Measurements from ENCODE around the gene PRDM5. TPM values are rescaled to one million over a fixed set of nuclear protein-coding genes. Genes with fewer than 3 reads are reported as not detected.

PRDM5 gene
- total and polyA plus RNA-seq, 9 of the 15 experiments (the other 6 are each of a cell fraction or from before 2014, with no cell fraction given), result not detected

DNA sequence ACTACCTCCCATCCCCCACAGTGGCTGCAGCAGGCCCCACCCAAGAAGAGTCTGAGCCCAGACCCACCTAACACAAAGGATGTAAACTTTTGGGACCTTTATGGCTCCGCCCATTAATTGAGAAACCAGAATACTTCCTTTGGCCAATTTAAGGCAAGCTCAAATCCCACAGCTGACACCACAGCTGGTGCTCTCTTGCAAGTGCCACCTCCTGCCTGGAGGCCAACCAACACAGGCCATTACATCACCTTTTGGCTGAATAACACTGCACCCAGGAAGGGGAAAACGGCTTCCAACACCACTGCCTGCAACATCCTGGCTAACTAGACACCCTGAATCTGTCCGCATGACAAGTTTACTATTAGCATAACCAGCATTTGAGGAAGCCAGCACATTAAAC, 248.8 kb downstream of the PRDM5 start:
- H3K79me2 ChIP-seq (ENCODE audit: control insufficient read depth, insufficient read depth, low read length), result no peaks in the 10 kb centered on the region
- intact Hi-C loops (cut with micrococcal nuclease), result loop anchor here (2.0 kb wide), 1 partner anchor 33 kb away; no protein-coding TSS in a partner anchor
- ATAC-seq (no peak), FAIRE-seq (no peak), DNase-seq (ENCODE audit: extremely low read depth in 1 of 4, low spot score in 3 of 4) (no peak)
- CTCF ChIA-PET (ENCODE audit: low intra/inter-chr PET ratio), result no interaction called here
- H3K9me3 ChIP-seq (replicated peaks; ENCODE audit: control insufficient read depth, insufficient read depth, low read depth, low read length), result no peaks in the 10 kb centered on the region; the same call in 1 of the 2 replicates
- H3K4me1 ChIP-seq (replicated peaks in 1 of 2; ENCODE audit: control insufficient read depth in 2 of 2, insufficient read depth in 2 of 2, low read length in 2 of 2), result no peaks in the 10 kb centered on the region
- BruUV-seq (replicated peaks), result no TSS peak
- no peaks in the 10 kb centered on the region for H3K27me3 ChIP-seq (ENCODE audit: control insufficient read depth in 2 of 2, insufficient read depth in 2 of 2, low read length in 2 of 2)
- H3K4me2 ChIP-seq (ENCODE audit: insufficient read depth, low read length), result no peak overlapping the region
- no peaks in the 10 kb centered on the region for H3K36me3 ChIP-seq (ENCODE audit: control insufficient read depth, insufficient read depth, low read length)
- in situ Hi-C loops (cut with MboI), result no loop called here
- POLR2A ChIA-PET, result interaction anchor here (0.6 kb wide), 1 partner anchor 375 kb away, joined by 3 read pairs; no protein-coding TSS in a partner anchor
- no peak overlapping the region for H3K4me3 ChIP-seq
- H3K27ac ChIP-seq (ENCODE audit: extremely low read depth, low read depth, low read length), result no peak overlapping the region
- H4K20me1 ChIP-seq (replicated peaks; ENCODE audit: control insufficient read depth, insufficient read depth, low read length), result no peaks in the 10 kb centered on the region
- no peak overlapping the region for H2AFZ ChIP-seq (ENCODE audit: low read depth, low read length)
- 0% methylated on average over 3 of the region's 3 CpGs for WGBS (ENCODE audit: insufficient coverage, low coverage, missing lambda C conversion rate)
- no peak overlapping the region for H3K9ac ChIP-seq (ENCODE audit: insufficient read depth in 1 of 2, low read depth in 2 of 2, low read length in 2 of 2)
- H3K9me1 ChIP-seq (ENCODE audit: control insufficient read depth, insufficient read depth, low read length), result no peaks in the 10 kb centered on the region
- TF ChIP-seq NONO (IDR thresholded peaks at IDR 0.05; ENCODE audit: low read depth in 2 of 2, low read length in 1 of 2), result no peak
- TF ChIP-seq, protein P1, sequence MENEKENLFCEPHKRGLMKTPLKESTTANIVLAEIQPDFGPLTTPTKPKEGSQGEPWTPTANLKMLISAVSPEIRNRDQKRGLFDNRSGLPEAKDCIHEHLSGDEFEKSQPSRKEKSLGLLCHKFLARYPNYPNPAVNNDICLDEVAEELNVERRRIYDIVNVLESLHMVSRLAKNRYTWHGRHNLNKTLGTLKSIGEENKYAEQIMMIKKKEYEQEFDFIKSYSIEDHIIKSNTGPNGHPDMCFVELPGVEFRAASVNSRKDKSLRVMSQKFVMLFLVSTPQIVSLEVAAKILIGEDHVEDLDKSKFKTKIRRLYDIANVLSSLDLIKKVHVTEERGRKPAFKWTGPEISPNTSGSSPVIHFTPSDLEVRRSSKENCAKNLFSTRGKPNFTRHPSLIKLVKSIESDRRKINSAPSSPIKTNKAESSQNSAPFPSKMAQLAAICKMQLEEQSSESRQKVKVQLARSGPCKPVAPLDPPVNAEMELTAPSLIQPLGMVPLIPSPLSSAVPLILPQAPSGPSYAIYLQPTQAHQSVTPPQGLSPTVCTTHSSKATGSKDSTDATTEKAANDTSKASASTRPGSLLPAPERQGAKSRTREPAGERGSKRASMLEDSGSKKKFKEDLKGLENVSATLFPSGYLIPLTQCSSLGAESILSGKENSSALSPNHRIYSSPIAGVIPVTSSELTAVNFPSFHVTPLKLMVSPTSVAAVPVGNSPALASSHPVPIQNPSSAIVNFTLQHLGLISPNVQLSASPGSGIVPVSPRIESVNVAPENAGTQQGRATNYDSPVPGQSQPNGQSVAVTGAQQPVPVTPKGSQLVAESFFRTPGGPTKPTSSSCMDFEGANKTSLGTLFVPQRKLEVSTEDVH (IDR thresholded peaks at IDR 0.05; ENCODE audit: low read depth, partially characterized antibody), result no peak
- no peak for TF ChIP-seq FOXK2 (conservative IDR thresholded peaks at IDR 0.05 in 1 of 2, IDR thresholded peaks at IDR 0.05 in 1 of 2; ENCODE audit: low read depth in 2 of 2)
- no peak for TF ChIP-seq ZNF347 (CRISPR knock-in tag; IDR thresholded peaks at IDR 0.05; ENCODE audit: low read depth)
- no peak for TF ChIP-seq ZKSCAN3 (CRISPR knock-in tag; IDR thresholded peaks at IDR 0.05)
- no peak for TF ChIP-seq RBM25 (IDR thresholded peaks at IDR 0.05; ENCODE audit: low read depth, low read length, severe bottlenecking)
- TF ChIP-seq CREBBP (IDR thresholded peaks at IDR 0.05; ENCODE audit: low read depth, low read length), result no peak
- no peak for TF ChIP-seq ILK (tag; IDR thresholded peaks at IDR 0.05; ENCODE audit: borderline replicate concordance, low read depth)
- TF ChIP-seq MAFK (IDR thresholded peaks at IDR 0.05; ENCODE audit: low read length), result no peak
- TF ChIP-seq, protein P2, sequence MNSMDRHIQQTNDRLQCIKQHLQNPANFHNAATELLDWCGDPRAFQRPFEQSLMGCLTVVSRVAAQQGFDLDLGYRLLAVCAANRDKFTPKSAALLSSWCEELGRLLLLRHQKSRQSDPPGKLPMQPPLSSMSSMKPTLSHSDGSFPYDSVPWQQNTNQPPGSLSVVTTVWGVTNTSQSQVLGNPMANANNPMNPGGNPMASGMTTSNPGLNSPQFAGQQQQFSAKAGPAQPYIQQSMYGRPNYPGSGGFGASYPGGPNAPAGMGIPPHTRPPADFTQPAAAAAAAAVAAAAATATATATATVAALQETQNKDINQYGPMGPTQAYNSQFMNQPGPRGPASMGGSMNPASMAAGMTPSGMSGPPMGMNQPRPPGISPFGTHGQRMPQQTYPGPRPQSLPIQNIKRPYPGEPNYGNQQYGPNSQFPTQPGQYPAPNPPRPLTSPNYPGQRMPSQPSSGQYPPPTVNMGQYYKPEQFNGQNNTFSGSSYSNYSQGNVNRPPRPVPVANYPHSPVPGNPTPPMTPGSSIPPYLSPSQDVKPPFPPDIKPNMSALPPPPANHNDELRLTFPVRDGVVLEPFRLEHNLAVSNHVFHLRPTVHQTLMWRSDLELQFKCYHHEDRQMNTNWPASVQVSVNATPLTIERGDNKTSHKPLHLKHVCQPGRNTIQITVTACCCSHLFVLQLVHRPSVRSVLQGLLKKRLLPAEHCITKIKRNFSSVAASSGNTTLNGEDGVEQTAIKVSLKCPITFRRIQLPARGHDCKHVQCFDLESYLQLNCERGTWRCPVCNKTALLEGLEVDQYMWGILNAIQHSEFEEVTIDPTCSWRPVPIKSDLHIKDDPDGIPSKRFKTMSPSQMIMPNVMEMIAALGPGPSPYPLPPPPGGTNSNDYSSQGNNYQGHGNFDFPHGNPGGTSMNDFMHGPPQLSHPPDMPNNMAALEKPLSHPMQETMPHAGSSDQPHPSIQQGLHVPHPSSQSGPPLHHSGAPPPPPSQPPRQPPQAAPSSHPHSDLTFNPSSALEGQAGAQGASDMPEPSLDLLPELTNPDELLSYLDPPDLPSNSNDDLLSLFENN (IDR thresholded peaks at IDR 0.05; ENCODE audit: low read depth in 2 of 2, low read length in 2 of 2), result no peak
- TF ChIP-seq KAT7 (CRISPR knock-in tag; IDR thresholded peaks at IDR 0.05; ENCODE audit: borderline replicate concordance), result no peak
- TF ChIP-seq, protein P3, sequence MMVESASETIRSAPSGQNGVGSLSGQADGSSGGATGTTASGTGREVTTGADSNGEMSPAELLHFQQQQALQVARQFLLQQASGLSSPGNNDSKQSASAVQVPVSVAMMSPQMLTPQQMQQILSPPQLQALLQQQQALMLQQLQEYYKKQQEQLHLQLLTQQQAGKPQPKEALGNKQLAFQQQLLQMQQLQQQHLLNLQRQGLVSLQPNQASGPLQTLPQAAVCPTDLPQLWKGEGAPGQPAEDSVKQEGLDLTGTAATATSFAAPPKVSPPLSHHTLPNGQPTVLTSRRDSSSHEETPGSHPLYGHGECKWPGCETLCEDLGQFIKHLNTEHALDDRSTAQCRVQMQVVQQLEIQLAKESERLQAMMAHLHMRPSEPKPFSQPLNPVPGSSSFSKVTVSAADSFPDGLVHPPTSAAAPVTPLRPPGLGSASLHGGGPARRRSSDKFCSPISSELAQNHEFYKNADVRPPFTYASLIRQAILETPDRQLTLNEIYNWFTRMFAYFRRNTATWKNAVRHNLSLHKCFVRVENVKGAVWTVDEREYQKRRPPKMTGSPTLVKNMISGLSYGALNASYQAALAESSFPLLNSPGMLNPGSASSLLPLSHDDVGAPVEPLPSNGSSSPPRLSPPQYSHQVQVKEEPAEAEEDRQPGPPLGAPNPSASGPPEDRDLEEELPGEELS (CRISPR knock-in tag; IDR thresholded peaks at IDR 0.05; ENCODE audit: borderline replicate concordance), result no peak
- no peak for TF ChIP-seq KDM2B (CRISPR knock-in tag; IDR thresholded peaks at IDR 0.05)
- no peak for TF ChIP-seq TCF7 (IDR thresholded peaks at IDR 0.05; ENCODE audit: borderline replicate concordance)
- TF ChIP-seq ZC3H11A (IDR thresholded peaks at IDR 0.05; ENCODE audit: low read depth, low read length), result no peak
